Activated CD4-positive, alpha-beta T cell treated with anti-CD3 and anti-CD28 coated beads, Interleukin-2, amount 50 U/mL, for 16 hours (primary cell): ENCODE measurements around the gene PAGR1.
"Not testable (repeated sequence)": the region's sequence is repeated elsewhere in the genome, so short reads cannot be mapped to it uniquely, and the experiment has no call there.

Experiments used
- DNase-seq: peaks from one replicate; pipeline ENCODE4 v3.0.0-alpha.2; 2020

Gene PAGR1

GRCh38 chr16:29793153-29793552 lies 22.8 kb upstream of the PAGR1 start:
- DNase-seq, result not testable (repeated sequence)

GRCh38 chr16:29794231-29794710 lies 21.7 kb upstream of the PAGR1 start:
- no peak for DNase-seq

GRCh38 chr16:29802416-29802935 lies 13.5 kb upstream of the PAGR1 start:
- no peak for DNase-seq

GRCh38 chr16:29804020-29804419 lies 11.9 kb upstream of the PAGR1 start:
- no peak for DNase-seq

- no peak for DNase-seq
Observed at GRCh38 chr16:29804455-29805231, 11.3 kb upstream of the PAGR1 start.

GRCh38 chr16:29805232-29806098 lies 10.5 kb upstream of the PAGR1 start:
- DNase-seq, result peak; percentile 98

- DNase-seq, result no peak
Observed at GRCh38 chr16:29806099-29806579, 9.8 kb upstream of the PAGR1 start, which contains the start of gene MAZ. Gene MAZ (plus strand): TSS chr16:29806529. CDS start chr16:29806702, 173 bp downstream.

- peak; percentile 71 for DNase-seq
Observed at GRCh38 chr16:29806641-29807425, 9.1 kb upstream of the PAGR1 start.

- DNase-seq, result peak; percentile 94
Observed at GRCh38 chr16:29807426-29808218, 8.3 kb upstream of the PAGR1 start.

GRCh38 chr16:29808219-29808900 lies 7.6 kb upstream of the PAGR1 start:
- DNase-seq, result no peak

GRCh38 chr16:29809031-29809747 lies 6.8 kb upstream of the PAGR1 start:
- DNase-seq, result no peak

- DNase-seq, result no peak
Observed at GRCh38 chr16:29809850-29810698, 5.9 kb upstream of the PAGR1 start.

- DNase-seq, result no peak
Observed at GRCh38 chr16:29810699-29811169, 5.2 kb upstream of the PAGR1 start.

- DNase-seq, result peak; percentile 89
Observed at GRCh38 chr16:29811170-29811895, 4.6 kb upstream of the PAGR1 start.

- no peak for DNase-seq
Observed at GRCh38 chr16:29811896-29812665, 3.9 kb upstream of the PAGR1 start, which contains the start of gene PRRT2. Gene PRRT2 (plus strand): TSS chr16:29812193. CDS start chr16:29813055, 862 bp downstream.

- no peak for DNase-seq
Observed at GRCh38 chr16:29812754-29813643, 3.0 kb upstream of the PAGR1 start.
